H4 (cell line): Measurements from ENCODE around the gene TMEM218. TPM values are rescaled to one million over a fixed set of nuclear protein-coding genes. Genes with fewer than 3 reads are reported as not detected.
A peak's percentile ranks its signal among the peaks of the same experiment; 100 is the strongest.

Source experiments
- DNase-seq: peaks from one replicate; pipeline ENCODE4 v3.0.0-alpha.2; 2015; ENCODE audit warnings: low spot score
- total RNA-seq: library from RNA; depleted of rRNA; stranded (reverse); fragments of >200 nt; shearing (Covaris generic); gene quantifications from 2 replicates; pipeline ENCODE4 v1.2.3, GENCODE V29; 2014

TMEM218 gene
- total RNA-seq, 1 experiment from 2014 or later = 38.1 TPM

DNA sequence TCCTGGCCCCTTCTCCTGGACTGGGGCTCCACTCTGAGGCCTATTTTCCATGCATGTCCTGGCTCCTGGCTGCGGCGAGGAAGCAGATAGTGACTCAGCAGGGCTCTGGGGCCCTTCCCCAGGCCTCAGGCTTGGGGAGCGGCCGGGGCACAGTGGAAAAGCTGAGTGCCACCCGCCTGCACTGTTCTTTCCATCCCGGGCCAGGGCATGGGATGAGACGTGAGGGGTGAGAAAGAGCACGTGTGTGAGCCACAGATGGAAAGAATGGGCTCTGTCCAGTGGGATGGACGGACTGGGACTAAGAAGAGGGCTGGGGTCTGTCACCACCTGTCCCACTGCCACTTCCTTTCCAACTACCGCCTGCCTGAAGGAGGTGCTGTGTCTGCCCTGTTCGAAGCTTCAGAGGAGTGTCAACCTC lies 35.5 kb downstream of the TMEM218 start:
- no peak for DNase-seq

DNA sequence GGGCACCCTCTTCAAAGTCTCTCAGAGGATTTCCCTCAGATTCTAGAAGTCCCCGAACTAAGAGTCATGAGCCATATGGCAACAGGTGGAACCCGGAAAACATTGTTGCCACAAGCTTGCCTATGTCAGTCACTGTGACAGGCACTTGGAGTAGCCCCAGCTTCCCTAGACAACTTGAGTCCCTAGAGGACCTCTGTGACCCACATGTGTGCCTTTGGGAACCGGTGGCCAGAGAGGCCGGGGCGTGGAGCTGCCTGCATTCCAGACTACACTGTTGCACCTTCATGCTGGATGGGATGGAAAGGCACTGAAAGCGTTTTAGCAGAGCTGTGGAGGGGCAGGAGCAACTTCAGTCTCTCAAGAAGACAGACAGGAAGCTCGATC lies 36.2 kb downstream of the TMEM218 start:
- DNase-seq = no peak

- no peak for DNase-seq
These were observed 36.8 kb downstream of the TMEM218 start for GRCh38 chr11:125074511-125075241.

GRCh38 chr11:125073616-125074483 lies 37.6 kb downstream of the TMEM218 start:
- DNase-seq = no peak

DNA sequence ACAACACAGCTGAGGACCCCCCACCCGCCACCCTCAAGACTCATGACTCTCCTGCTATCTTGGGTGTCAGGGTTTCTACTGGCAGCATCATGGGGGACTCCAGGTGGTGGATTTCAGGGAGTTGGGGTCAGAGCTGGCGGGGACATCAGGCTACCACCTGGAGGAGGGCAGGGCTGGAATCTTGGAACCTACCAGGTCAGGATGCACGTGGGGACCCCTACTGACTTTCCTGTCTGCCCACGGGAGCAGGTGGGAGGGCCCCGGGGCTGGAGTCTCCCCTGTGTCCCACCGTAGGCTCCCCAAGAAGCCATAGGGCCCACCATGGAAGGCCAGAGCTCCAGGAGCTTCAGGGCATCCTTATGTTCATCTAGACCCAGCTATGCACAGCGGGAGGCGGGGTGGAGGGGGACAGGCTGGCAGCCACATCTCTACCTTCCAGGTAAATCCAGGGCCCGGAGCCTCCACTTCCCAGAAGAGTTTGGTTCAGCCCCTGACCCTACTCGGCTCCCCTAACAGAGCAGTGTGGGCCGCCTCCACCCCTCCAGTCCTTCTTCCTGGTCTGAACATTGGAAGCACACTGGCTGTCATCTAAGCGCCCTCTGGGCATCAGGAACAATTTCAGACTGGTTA lies 38.4 kb downstream of the TMEM218 start:
- no peak for DNase-seq

- no peak for DNase-seq
These were observed 39.0 kb downstream of the TMEM218 start for GRCh38 chr11:125072218-125072960.

- DNase-seq = no peak
These were observed 39.6 kb downstream of the TMEM218 start for GRCh38 chr11:125071846-125072217.

- no peak for DNase-seq
These were observed 40.0 kb downstream of the TMEM218 start for GRCh38 chr11:125071435-125071834.

GRCh38 chr11:125070699-125071254 lies 40.6 kb downstream of the TMEM218 start:
- peak; percentile 77 for DNase-seq

DNA sequence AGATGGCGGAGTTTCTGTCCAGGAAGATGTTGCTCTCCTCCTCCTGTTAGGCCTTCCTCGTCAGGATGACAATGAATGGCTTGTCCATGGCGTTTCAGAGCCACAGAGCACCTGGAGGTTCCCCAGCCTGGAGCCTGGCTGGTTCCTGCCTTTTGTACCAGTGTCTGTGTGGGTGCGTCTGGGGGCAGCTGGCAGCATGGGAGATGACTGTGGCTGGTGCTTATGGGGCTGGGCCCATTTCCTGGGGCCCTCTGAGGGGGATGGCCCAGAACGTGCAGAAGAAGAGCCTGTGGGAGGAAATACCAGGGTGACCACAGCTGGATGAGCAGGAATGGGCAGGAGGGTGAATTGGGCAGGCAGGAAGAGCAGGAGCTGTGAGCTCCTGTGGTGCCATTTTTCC lies 41.6 kb downstream of the TMEM218 start:
- DNase-seq = peak; percentile 70

GRCh38 chr11:125069008-125069407 lies 42.4 kb downstream of the TMEM218 start:
- DNase-seq = no peak

GRCh38 chr11:125068368-125068767 lies 43.1 kb downstream of the TMEM218 start:
- DNase-seq = no peak

DNA sequence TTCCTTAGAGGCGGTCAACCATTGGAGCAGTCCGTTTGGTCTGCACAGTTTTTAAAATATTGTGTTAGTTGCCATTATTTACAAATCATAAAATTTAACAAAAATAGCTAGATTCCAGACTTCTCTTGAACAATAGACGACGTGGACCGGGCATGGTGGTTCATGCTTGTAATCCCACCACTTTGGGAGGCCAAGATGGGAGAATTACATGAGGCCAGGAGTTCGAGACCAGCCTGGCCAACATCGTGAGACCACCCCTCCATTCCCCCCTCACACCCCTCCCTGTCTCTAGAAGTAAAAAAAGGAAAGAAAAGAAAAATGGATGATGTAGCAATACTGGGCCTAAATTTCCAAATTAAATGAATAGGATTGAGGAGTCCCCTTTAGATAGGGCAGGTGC lies 47.4 kb downstream of the TMEM218 start:
- no peak for DNase-seq

GRCh38 chr11:125063429-125064043 lies 47.9 kb downstream of the TMEM218 start:
- DNase-seq = no peak

- DNase-seq = peak; percentile 67
These were observed 48.4 kb downstream of the TMEM218 start, which contains the start of gene SLC37A2 for GRCh38 chr11:125062931-125063428. SLC37A2 (plus strand) TSS chr11:125063305; CDS start chr11:125063368, 63 bp downstream.

DNA sequence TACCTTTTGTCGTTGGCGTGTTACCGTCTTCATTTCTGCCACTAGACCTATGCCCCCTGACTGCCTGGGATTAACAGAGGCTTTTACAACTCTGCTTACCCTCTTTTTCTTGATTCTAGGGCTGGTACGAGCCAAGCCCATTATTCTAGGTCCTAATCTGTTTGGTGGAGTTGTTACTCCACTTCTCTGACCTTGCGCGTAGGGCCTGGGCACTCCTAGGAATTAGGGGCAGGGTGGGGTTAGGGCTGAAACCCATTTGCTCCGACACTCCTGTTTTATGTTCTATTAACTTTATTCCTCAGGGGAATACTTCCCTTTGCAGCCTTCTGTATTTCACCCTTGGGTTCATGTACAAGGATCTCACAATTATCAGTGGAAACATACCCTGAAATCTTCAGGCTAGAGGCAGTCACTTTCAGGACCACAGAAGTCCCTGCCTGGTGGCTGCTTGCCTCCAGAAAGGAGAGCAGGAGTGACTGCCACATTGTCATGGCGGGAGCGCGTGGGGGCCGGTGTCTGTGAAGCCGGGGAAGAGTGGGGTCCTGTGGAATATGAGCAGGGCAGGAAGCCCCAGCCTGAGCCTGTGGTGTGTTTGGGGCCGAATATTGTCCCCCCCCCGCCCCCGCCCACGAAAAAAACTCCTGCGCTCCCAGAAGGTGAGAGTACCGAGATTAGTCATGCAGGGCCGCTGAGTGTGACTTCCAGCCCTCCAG lies 49.1 kb downstream of the TMEM218 start:
- no peak for DNase-seq

DNA sequence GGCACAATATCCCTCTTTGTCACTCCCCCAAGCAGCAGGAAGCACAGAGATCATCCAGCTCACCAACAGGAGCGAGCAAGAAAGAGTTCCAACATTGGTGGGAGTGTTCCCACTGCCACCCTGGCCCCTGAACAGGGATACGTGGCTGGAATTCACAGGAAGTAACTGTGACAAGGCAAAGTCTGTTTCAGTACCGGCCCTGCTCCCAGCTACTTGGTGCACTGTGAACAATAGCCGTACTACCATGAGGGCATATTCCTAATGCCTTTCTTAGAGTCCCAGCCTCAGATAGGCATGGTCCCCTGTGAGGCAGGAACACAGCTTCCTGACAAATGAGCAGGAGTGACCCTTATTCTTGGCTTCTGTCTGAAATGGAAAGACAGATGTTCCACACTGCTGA lies 50.1 kb downstream of the TMEM218 start:
- no peak for DNase-seq

GRCh38 chr11:125057693-125058016 lies 53.8 kb downstream of the TMEM218 start:
- no peak for DNase-seq

- DNase-seq = no peak
These were observed 54.3 kb downstream of the TMEM218 start for GRCh38 chr11:125056931-125057692.
